ENCODE results near the gene CEP97. TPM values are rescaled to one million over a fixed set of nuclear protein-coding genes. Genes with fewer than 3 reads are reported as not detected.
A peak's percentile ranks its signal among the peaks of the same experiment; 100 is the strongest.

Gene CEP97
- total and polyA plus RNA-seq, 9 of the 15 experiments (the other 6 are each of a cell fraction or from before 2014, with no cell fraction given) = 2.0 to 10.1 (median 4.3) TPM

- TF ChIP-seq ZNF592 (IDR thresholded peaks at IDR 0.05) (no peak), E2F6 (IDR thresholded peaks at IDR 0.05; ENCODE audit: borderline replicate concordance in 1 of 2, extremely low read depth in 1 of 2, insufficient read depth in 1 of 2, insufficient read length in 1 of 2, low read depth in 1 of 2, low read length in 1 of 2, poor library complexity in 1 of 2, severe bottlenecking in 1 of 2) (peak; percentile 50 to 73), KLF10 (CRISPR knock-in tag; IDR thresholded peaks at IDR 0.05) (no peak), PHF8 (IDR thresholded peaks at IDR 0.05; ENCODE audit: borderline replicate concordance, low read length) (peak; percentile 33; the same call in 1 of the 2 replicates), SAFB (IDR thresholded peaks at IDR 0.05; ENCODE audit: borderline replicate concordance, low read depth, low read length) (no peak), CLOCK (CRISPR knock-in tag; IDR thresholded peaks at IDR 0.05; ENCODE audit: borderline replicate concordance) (no peak), CTBP1 (IDR thresholded peaks at IDR 0.05; ENCODE audit: borderline replicate concordance) (peak; percentile 48; the same call in 1 of the 2 replicates), TAF15 (IDR thresholded peaks at IDR 0.05; ENCODE audit: low read depth, low read length) (no peak), EGR1 (conservative IDR thresholded peaks at IDR 0.05) (peak; percentile 58; the same call in 1 of the 2 replicates), DEAF1 (CRISPR knock-in tag; IDR thresholded peaks at IDR 0.05) (no peak), PRMT5 (CRISPR knock-in tag; IDR thresholded peaks at IDR 0.05) (no peak)
- TF ChIP-seq, protein P1, sequence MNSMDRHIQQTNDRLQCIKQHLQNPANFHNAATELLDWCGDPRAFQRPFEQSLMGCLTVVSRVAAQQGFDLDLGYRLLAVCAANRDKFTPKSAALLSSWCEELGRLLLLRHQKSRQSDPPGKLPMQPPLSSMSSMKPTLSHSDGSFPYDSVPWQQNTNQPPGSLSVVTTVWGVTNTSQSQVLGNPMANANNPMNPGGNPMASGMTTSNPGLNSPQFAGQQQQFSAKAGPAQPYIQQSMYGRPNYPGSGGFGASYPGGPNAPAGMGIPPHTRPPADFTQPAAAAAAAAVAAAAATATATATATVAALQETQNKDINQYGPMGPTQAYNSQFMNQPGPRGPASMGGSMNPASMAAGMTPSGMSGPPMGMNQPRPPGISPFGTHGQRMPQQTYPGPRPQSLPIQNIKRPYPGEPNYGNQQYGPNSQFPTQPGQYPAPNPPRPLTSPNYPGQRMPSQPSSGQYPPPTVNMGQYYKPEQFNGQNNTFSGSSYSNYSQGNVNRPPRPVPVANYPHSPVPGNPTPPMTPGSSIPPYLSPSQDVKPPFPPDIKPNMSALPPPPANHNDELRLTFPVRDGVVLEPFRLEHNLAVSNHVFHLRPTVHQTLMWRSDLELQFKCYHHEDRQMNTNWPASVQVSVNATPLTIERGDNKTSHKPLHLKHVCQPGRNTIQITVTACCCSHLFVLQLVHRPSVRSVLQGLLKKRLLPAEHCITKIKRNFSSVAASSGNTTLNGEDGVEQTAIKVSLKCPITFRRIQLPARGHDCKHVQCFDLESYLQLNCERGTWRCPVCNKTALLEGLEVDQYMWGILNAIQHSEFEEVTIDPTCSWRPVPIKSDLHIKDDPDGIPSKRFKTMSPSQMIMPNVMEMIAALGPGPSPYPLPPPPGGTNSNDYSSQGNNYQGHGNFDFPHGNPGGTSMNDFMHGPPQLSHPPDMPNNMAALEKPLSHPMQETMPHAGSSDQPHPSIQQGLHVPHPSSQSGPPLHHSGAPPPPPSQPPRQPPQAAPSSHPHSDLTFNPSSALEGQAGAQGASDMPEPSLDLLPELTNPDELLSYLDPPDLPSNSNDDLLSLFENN (IDR thresholded peaks at IDR 0.05; ENCODE audit: low read depth in 2 of 2, low read length in 2 of 2) = no peak
Measured at GRCh38 chr3:101779047-101779821, 54.8 kb downstream of the CEP97 start, which contains the start of gene NXPE3 (continued).

Measured in K562 (cell line).